Stimulated activated CD8-positive, alpha-beta memory T cell treated with anti-CD3 and anti-CD28 coated beads, Interleukin-15, amount 100 ng/mL, for 24 hours (primary cell): ENCODE data around the gene CPVL.

Experiments
- DNase-seq: peaks from one replicate; pipeline ENCODE4 v3.0.0-alpha.2; 2020; ENCODE audit warnings: low read depth

The CPVL gene

DNA sequence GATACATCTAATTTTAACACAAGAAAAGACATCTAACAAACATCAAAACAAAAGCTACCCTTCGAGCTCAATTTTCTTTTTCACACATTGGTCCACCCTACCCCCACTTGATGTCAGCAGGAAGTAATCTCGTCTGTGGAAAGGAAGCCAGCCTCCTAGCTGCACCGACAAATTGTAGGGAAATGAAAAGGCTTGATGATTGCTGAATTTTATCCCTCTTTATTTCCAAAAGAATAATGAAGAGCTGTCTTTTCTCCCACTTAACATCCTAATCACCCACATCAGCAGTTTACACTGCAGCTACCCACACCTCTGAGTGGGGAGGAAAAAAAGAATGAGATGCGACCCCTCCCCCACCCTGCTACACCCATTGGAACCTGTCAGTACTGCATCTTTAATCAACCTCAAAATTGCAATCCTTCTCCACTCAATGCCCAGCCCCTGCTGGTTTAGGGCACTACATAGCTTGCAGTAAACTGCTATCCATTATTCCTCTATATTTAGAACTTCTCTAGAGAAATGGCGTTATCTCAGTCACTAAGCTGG is 10.6 kb upstream of the CPVL start:
- DNase-seq, result no peak

DNA sequence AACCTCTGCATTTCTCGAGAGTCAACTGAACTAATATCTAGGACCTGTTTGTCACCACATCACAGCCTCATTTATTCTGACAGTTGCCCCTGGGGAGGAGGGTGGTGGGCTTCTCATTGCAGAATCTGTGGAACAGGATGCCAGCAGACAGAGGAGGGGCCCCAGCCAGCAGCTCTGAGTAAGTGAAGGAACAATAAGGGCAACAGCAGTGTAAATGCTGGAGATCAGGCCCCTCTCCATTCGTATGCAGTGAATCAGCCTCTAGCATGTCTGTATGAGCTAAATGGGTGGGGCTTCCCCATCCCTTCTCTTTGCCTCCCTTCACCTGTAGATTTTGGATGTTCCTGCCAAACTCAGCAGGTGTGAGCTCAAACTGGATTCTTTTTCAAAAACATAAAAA is 7.7 kb upstream of the CPVL start:
- no peak for DNase-seq

DNA sequence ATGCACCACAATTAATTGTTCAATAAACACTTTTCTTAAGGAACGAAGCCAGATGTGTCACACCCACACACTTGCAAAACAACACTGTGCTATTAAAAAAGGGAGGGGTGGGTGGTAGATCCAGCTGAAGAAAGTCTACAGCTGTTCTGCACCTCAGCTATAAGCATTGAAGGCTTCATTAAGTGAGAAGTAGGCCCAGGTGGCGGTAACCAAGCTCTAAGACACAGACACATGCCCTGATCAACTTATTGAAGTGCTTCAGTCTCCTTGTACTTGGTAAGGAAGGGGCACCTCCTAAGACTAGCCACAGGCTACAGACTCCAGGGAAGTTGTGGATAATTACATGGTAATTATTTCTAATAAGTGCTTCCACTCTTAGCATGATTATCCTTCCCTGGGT is 4.5 kb upstream of the CPVL start:
- no peak for DNase-seq

DNA sequence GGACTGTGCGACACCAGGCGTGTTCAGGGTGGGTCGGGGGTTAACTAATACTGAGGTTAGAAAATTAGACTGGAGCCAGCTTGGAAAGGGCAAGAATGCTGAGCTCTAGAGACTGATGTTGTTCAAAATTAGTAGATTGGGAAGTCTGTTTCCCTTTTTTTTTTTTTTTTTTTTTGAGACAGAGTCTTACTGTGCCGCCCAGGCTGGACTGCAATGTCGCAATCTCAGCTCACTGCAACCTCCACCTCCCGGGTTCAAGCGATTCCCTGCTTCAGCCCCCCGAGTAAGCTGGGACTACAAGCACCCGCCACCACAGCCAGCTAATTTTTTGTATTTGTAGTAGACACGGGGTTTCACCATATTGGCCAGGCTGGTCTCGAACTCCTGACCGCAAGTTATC is 2.7 kb upstream of the CPVL start:
- DNase-seq, result no peak

DNA sequence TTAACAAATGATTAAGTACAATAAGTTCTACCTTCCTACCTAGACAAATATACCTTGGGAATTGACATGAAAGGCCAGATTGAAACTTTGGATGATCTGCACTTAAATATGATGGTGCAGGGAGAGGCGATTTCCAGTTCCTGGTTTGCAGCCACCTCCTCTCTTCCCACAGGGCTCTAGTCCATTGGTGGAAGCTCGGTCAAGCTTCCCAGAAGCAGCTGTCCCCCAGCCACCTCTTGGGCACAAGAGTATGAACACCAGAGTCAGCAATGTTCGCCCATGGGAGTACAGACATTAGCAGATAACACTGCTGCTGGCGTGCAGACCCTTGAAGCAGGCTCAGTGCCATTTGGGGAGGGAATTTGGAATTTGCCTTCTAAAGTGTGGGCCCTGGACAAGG is 1.5 kb upstream of the CPVL start:
- no peak for DNase-seq

DNA sequence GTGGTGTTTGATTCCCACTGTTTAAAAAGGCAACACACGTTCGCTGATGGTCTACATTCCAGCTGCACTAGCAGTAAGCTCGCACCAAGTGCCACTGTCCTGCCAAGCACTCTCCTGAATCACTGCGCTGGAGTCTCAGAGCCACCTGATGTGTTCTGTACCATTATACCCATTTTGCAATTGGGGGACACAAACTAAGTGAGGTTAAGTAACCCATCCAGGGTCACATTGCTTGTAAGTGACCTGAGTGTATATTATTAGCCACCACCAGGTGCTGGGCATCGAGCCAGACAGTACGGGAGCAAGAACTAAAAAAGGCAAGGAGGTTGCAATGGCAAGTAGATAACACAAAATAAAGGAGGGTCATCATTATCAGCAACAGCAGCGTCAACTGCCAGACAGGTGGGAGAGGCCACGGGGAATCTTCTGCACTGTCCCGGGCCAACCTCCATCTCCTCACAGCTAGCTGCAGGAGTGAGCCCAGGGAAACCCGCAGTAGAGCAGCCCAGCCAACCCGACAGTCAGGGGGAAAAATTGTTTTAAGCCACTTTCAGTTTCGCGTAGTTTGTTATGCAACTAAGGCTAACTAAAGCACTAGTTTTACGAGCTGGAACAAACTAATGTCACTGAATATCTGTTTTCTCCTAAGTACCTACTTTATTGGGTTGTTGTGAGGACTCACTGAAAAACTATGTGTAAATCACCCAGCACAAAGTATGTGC is 712 bp upstream of the CPVL start:
- no peak for DNase-seq

DNA sequence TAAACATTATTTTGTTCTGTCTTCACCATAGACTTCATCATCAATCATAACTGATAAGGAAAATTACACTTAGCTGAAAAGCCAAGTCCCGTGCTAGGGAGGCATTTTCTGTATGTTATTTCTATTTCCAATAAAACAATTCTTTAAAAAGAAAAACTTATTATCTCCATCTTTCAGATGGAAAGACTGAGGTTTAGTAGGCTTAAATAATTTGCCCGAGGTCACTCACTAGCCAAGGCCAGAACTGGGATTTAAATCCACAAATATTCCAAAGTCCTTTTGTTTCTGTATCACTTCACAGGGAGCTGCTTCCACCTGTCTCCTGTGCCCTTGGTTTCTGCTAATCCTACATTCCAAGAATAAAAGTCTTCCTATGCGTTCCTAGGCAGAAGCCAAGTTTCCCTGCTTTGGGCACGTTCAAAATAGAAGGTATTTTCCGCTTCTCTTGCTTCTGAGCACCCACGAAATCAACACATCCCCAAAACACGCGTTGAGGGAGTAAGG is 732 bp downstream of the CPVL start:
- DNase-seq, result no peak

DNA sequence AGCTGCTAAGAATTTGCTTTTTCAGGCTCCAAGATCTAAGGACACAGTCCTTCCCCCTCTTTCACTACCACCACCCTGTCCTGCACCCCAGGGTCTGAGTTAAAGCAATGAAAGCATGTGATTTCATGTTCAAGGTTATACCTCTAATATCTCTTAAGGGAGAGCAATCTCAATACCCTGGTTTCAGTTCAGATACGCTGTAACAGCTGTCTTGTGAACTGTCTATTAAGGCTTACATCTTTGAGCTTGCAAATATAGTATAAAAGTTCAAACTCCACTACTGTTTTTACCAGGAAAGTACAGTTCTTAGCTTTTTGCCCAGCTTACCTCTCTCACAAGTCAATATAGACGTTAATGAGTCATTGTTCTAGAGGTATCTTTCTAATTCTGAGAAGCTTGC is 2.6 kb downstream of the CPVL start:
- DNase-seq, result no peak

DNA sequence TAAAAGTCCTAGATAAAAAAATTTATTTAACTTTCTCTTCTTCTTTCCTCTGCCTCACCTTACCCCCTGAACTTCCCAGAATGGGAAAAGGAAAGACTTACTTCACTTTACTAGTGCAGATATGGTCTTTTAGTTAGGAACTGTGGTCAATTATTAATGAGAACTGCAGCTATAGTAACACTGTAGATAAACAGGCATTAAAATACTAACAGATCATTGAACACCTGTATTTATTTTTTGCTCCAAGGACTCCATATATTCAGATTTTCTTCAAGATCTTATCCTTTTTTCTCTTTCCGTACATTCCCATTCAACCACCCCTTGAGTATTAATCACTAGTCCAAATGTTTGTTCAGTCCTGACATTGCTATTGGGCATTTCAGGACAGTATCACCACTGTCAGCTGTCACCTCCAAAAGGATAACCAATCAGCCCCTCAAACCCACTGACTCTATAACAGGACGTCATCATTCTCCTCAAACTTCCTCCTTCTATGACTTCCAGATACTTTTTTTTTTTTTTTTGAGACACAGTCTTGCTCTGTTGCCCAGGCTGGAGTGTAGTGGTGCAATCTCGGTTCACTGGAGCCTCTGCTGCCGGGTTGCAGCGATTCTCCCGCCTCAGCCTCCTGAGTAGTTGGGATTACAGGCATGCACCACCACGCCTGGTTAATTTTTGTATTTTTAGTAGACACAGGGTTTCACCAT is 4.2 kb downstream of the CPVL start:
- no peak for DNase-seq

DNA sequence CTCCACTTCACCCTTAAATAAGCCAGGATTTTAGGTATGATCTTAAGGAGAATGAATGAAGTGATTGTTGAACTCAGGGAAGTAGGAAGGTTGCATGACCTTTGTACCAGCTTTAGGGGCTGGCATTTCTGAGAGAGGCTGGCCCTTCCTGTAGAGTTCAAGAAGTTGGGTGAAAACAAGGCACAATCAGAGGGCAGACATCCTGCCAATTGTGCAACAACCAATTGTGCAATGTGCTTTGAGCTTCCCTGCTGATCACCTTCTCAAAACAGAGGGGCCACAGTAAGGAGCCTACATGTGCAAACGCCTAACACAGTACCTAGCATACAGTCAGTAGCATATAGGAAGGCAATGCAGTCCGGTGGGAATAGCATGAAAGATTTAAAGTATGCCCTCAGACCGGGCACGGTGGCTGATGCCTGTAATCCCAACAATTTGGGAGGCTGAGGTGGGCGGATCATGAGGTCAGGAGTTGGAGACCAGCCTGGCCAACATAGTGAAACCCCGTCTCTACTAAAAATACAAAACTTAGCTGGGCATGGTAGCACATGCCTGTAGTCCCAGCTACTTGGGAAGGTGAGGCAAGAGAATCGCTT is 5.4 kb downstream of the CPVL start:
- DNase-seq, result no peak

DNA sequence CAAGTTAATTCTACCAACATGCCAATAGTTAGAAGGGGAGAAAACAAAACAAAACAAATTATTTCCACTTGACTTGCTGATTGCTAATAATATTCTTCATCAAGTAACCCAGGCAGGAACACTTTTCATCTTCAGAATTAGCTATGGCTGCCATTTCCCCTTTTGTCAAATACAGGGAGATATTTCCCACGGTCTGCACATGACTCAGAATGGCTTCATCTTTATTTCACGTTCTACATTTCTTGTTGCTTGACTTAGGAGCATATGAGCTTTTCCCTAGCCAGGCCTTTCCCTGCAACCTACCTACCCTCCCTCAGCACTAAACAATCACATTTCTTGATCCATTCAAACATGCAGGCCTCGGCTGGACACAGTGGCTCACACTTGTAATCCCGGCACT is 6.5 kb downstream of the CPVL start:
- DNase-seq, result no peak

DNA sequence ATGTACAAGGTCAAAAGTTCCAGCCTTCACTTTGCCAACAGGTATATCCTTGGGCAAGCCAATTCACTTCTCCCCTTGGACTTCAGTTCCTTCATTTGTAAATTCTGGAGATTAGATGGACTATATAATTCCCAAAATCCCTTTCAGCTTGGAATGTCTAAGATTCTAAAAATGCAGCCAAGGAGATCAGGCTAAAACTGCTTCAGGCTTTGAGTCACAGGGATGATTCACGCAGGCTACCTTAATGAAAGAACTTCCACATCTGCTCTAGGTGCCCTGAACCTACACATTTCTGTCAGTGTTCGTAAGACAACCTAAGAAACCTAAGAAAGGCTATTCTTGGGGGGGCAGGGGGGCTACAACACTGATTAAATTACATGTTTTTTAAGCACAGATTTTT is 7.1 kb downstream of the CPVL start:
- no peak for DNase-seq

DNA sequence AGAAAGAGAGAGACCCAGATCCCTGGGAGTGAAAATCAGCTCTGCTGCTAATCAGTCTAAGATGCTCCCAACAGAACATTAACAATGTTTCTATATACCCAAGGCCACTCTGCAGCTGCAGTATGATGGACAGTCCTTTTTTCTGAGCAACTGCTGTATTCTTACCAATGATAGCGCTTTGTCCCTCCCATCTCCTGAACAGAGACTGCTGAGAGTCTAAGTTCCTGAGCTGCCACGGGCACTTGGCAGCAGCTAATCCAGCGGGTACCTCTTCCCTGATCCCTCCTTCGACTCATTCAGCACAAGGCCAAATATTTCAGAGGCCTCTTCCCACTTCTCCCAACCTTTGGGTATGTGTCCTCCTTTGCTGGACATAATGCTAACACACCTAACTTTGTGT is 7.7 kb downstream of the CPVL start:
- DNase-seq, result no peak

DNA sequence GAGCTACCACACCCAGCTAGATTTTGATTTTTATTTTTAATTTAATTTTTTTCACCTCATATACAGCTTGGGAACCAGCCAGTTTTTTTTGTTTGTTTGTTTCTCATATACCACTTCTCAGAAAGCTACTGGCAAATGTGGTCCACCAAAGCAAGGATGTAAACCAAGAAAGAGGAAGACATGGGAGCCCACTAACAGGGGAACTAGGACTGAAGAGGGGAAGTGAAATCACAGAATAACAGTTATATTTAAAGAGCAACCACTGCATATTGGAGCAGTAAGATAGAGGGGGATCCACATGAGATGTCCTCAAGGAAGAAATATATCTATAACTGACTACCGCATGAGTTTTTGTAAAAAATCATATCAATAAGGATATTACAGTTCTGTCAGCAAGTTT is 10.5 kb downstream of the CPVL start:
- no peak for DNase-seq

DNA sequence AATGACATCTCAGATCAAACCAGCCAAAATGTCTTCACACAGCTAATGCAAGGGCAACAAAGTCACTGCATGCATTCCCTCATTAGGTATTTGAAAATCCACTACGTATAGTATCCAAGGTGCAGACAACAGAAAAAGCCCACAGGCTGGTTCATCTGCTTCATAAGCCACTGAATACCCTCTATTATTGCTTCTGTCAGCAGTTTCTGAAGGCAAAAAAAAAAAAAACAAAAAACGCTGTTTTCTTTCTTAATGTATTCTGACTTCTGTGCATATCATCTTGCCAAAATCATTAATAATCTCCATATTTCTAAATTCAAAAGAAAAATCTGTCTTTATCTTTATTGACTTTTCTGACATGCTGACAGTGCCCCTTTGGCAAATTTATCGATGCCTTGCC is 13.4 kb downstream of the CPVL start:
- DNase-seq, result no peak

DNA sequence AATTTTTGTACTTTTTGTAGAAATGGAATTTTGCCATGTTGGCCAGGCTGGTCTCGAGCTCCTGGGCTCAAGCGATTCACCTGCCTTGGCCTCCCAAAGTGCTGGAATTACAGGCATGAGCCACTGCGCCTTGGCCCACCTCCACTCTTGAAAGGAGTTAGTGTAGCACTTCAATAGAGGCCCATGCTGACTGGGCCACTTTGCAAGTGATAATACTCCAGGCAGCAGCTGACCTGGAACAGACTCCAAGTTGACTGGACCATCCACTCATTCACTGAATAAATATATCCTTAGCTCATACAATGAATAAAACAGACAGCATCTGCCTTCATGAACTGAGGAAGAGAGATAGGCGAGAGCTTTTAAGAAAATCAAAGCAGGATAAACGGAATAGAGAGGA is 14.7 kb downstream of the CPVL start:
- no peak for DNase-seq

DNA sequence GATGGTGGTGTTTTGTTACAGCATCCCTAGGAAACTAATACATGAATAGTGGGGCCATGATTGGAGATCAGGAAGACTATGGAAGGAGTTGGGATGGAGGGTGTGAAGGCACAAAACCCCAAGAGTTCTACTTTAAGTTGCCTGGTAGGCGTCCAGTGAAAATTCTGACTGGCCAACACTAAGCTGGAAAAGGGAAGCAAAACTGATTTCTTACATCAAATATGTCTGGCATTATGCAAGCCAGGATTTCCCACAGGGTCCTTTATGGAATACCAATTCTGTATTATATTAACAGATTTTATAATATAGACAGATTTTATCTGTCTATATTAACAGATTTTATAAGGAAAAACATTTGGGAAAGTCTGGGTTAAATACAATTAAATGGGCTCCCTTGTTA is 16.2 kb downstream of the CPVL start:
- DNase-seq, result no peak

DNA sequence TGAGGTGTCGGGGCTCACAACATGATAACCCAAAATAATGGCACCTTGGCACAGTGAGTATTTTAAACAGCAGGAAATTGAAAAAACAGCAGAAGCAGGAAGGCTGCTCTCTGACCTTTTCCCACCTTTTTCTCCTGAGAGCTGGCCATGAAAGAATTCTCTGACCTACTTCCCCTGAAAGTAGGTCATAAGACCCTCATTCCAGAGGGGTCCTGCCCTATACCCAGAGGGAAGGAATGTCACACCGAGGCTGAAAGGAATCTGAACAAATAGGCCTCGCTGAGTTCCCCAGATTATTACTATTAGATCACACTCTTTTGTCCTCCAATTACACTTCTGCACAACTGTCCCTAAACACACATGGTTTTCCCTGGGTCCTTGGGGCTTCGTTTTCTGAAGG is 18.8 kb downstream of the CPVL start:
- DNase-seq, result no peak

DNA sequence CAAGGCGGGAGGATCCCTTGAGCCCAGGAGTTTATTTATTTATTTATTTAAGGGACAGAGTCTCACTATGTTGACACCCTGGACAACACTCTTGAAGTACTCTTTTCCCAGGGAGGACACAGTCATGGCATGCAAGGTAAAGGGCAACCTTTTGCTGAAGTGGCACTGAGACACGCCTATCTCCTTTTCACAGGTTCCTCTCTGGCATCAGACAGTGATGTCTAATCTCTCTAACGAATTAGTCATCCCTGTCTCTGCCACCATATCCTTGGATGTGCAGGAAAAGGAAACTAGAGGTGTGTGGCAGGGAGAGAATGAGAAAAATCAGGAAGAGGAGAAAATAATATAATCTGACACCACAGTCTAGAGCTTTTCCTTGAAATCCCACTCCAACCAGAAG is 19.5 kb downstream of the CPVL start:
- DNase-seq, result no peak

DNA sequence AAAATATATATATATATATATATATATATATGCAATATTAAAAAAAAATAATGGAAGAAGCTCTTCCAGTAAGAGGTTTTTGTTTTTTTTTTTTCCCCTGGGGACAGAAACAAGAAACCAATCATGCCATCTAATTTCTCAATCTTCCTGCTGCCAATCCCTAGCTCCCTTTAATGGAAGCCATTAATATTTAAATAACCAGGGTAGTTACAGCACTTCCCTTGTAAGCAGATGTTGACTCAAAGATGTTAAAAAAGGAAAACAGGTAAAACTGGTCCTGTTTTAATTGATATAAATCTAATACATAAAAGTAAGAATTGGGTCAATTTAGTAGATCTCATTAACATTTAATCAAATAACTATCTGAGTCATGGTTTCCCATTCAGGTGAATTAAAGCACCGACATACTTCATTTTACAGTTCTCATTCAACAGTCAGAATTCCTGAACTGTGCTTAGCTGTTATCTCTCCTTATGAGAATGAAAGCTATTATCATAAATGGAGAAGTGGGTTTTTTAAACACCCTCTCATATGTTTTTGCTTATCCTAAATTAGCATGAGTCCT is 22.6 kb downstream of the CPVL start:
- DNase-seq, result no peak

DNA sequence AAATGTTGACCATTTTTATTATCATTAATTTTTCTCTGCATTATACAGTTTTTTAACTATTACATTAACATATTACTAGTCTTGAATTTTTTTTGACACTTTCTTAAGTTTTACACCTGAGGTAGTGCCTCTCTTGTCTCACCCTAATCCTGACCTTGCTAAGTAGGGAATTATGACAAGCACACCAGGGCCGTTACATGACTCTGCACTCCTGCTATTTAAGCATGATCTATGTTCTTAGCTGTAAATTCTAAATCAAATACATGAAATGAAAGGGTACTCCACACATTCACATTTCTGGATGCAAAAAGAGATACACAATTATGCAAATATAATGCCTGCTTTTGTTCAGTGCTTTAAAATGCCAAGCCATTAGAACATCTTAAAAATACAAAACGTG is 23.6 kb downstream of the CPVL start:
- DNase-seq, result no peak

DNA sequence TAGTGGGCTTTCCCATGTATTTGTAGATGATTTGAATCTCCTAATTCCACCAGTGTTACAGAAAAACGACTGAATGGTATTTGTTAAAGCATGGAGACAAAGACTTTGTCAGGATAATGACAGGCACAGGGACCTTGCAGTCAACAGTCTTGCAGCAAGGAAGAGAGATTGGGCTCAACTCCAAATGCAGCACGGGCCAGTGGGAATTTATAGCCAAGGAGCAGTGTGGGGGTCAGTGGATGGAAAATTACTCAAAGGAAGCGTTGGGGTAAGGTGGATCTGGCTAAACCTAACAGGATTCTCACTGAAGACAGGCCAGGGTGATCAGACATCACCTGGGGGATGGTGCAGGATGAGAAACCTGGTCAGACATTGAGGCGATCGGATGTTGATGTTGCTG is 24.3 kb downstream of the CPVL start:
- no peak for DNase-seq

DNA sequence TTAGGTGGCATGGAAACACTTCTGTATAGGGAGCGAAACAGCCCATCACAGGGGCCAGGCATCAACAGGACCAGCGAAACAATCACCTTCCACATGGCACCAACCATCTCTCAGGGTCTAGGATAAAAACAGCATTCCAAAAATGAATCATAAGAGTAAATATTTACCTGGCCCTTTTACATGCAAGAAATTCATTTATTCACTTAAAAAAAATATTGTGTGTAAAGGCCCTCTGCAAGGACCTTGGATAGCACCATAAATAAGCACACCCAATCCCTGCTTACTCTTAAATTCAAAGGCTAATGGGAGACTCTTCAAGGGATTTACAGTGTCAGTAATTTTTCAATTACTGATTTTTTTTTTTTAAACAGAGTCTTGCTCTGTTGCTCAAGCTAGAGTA is 25.4 kb downstream of the CPVL start:
- no peak for DNase-seq
